Right hindlimb (tissue), 1 donor: ENCODE results near the gene GGA2.
"Not testable (repeated sequence)": the region's sequence is repeated elsewhere in the genome, so short reads cannot be mapped to it uniquely, and the experiment has no call there.

Experiments
- DNase-seq: peaks from one replicate; pipeline ENCODE4 v3.0.0-alpha.2; 2018

The GGA2 gene

DNA sequence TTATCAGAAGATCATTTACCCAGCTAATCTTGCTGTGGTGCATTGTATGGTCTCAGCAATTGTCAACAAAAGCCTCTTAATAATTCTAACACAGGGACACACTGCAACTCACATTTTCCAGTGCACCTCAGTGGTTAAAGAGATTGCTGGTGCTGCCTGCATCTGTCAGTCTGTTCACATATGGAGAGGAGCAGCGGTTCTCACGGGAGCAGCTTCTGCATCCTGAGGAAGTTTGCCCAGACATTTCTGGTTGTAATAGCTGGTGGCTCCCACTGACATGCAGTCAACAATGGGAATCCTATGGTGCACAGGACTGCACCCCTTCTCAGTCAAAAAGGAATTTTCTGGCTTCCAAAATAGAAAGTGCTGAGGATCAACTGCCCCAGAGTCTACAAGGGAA lies 7.8 kb downstream of the GGA2 start:
- no peak for DNase-seq

DNA sequence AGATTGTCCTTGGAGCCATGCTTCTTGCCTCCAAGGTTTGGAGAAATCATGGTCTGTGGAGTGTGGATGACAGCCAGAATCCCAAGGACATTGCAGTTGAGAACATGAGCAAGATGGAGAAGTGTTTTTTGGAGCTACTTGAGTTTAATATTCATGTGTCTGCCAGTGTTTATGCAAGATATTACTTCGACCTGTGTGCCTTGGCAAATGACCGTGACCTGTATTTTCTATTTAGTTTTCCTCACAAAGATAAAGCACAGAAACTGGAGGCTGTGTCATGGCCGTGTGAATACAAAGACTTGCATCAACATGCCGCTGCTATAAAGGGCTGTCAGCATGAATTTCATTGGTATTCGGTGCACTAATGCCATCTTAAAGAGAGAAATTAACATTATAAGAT lies 9.0 kb downstream of the GGA2 start:
- DNase-seq, result no peak

DNA sequence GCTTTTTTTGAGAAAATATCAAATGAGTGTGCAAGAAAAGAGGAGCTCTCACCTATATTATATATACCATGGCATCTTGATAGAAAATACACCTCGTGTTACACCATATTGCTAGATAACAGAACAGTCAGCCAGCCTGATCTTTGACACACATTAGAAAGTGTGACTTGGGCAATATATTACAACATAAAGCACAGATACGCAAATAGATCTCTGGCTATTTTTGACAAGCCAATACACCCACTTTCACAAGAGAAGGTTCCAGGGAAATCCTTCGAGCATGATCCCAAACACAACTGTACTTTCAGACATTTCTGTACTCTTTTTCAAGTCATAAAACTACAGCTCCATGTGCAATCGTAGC lies 9.4 kb downstream of the GGA2 start:
- DNase-seq, result no peak

DNA sequence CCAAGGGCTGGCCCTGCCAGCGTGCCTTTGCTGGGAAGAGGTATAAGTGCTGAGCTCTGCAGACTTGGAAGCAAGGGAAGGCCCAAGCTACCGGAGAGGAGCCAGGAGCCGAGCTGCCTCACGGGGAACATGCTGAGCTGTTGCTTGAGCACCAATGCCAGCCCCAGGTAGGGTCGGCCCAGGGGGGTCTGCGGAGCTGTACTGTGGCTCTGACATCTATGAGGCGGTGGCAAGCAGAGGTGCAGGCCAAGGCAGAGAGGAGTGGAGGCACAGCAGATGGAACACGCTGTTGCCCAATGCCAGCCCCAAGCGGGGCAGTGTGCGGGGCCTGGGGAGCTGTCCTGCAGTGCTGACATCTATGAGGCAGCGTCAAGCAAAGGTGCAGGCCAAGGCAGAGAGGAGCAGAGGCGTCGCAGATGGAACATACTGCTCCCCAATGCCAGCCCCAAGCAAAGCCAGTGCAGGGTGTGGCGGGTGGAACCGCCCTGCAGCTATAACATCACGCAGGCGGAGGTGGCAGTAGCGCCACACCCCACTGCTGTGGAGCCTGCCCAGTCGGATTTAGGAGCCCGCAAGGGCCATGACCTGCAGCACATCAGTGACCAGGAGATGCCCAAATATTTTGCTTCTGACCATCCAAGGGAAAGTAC lies 10.0 kb downstream of the GGA2 start:
- DNase-seq, result no peak

GRCh38 chr16:23499801-23500200 lies 10.5 kb downstream of the GGA2 start:
- DNase-seq, result no peak

DNA sequence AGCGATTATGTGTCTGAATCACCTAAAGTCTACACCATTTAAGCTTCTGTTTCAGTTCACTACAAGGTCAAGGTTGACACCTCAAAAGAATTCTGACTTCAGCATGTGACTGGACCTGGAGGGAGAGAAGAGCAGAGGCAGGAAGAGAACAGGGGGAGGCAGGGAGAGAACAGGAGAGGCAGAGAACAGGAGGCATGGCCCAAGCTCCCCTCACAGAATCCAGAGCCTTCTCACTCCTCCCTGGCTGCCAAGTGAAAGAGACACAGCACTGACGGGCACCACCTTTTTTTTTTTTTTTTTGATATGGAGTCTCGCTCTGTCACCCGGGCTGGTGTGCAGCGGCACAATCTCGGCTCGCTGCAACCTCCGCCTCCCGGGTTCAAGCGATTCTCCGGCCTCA lies 11.4 kb downstream of the GGA2 start:
- DNase-seq, result no peak

DNA sequence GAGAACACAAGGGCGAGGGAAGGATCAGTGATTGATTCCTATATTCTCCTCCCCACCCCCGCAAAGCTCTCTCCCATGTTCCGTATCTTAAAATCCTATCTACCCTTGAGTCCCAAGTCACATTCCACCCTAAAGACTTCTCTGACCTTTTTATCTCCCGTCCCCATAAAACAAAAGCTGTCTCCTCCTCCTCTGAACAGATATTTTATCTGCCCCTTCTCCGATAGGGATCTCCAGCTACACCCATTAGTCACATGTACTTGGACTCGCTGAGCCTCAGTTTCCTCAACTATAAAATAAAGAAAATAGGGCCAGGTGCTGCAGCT lies 12.8 kb downstream of the GGA2 start:
- no peak for DNase-seq

- DNase-seq, result no peak
Measured at GRCh38 chr16:23496821-23497542, 13.3 kb downstream of the GGA2 start.

DNA sequence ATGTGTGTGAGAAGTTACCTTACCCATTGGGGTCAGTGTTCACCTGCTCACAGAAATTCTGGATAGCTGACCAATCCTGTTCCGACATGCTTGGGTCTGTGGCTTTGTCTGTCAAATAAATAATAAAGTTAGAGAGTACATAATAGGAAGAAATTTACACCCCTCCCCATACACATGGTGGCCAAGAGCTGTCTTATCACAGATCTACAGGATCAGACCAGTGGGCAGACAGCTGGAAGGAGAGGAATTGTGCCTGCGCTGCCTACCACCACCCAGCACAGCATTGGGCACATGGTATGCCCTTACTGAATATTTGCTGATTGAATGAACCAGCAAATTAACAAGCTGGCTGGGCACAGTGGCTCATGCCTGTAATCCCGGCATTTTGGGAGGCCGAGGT lies 14.6 kb downstream of the GGA2 start:
- DNase-seq, result no peak

DNA sequence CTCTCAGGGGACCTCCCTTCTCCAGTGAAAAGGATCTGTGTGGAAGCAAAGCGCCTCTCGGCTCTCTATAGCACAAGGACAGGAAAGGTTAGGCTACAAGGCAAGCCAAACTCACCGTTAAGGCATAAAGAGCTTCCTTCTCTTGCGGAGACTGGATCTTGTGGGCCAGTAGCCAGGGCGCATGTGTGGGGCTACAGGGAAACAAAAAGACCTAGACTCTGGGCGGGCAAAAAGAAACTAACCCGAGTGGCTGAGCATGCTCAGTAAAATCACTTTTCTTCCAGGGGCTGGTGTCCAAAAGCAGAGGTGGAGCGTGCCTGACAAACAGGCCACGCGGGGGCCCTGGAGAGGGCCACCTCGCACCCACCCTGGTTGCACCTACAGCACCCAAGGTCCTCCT lies 16.1 kb downstream of the GGA2 start:
- no peak for DNase-seq

- DNase-seq, result no peak
Measured at GRCh38 chr16:23491490-23492391, 18.6 kb downstream of the GGA2 start.

- DNase-seq, result no peak
Measured at GRCh38 chr16:23486480-23486879, 23.8 kb downstream of the GGA2 start.

GRCh38 chr16:23485841-23486240 lies 24.5 kb downstream of the GGA2 start:
- no peak for DNase-seq

- DNase-seq, result no peak
Measured at GRCh38 chr16:23485257-23485614, 25.1 kb downstream of the GGA2 start.

DNA sequence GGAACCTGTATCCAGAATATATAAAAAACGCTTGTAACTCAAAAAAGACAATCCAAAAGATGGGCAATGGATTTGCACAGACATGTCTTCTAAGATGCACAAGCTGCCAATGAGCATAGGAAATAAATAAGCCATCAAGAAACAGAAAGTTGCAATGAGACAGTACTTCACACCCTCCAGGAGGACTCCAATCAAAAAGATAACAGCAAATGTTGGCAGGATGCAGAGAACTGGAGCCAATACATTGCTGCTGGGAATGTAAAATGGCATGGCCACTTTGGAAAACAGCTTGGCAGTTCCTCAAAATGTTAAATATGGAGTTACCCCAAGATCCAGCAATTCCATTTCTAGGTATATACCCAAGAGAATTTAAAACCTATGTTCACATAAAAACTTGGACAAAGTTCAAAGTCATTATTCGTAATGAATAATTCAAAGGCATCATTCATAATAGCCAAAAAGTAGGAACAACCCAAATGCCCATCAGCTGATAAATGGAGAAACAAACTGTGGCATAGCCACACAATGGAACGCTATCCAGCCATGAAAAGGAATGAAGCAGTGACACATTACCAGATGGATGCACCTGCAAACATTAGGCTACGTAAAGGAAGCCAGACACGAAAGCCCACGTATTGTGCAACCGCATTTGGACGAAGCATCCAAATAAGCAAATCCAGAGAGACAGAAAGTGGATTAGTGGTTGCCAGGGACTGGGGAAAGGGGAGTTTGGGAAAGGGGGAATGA lies 25.6 kb downstream of the GGA2 start:
- no peak for DNase-seq

DNA sequence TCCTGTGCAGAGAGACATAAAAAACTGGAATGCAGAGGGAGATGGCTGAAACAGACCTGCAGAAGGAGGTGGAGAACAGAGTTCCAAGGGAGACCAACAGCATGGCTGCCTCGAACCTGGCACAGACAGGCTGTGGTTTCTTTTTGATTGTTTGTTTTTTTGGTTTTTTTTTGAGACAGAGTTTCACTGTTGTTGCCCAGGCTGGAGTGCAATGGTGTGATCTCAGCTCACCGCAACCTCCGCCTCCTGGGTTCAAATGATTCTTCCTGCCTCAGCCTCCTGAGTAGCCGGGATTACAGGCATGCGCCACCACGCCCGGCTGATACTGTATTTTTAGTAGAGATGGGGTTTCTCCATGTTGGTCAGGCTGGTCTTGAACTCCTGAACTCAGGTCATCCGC lies 26.8 kb downstream of the GGA2 start:
- not testable (repeated sequence) for DNase-seq

- no peak for DNase-seq
Measured at GRCh38 chr16:23482778-23483177, 27.5 kb downstream of the GGA2 start.

- DNase-seq, result no peak
Measured at GRCh38 chr16:23480257-23480656, 30.0 kb downstream of the GGA2 start.

DNA sequence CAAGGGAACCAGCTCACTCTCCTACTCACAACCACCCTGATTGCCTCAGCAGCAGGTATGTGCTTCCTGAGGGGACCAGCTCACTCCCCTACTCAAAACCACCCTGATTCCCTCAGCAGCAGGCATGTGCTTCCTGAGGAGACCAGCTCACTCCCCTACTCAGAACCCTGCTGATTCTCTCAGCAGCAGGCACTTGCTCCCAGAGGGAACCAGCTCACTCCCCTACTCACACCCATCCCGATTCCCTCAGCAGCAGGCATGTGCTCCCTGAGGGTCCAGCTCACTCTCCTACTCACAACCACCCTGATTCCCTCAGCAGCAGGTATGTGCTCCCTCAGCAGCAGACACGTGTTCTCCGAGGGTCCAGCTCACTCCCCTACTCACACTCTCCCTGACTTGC lies 31.2 kb downstream of the GGA2 start:
- no peak for DNase-seq

GRCh38 chr16:23478566-23478965 lies 31.7 kb downstream of the GGA2 start:
- DNase-seq, result no peak

- no peak for DNase-seq
Measured at GRCh38 chr16:23476289-23476688, 34.0 kb downstream of the GGA2 start.

DNA sequence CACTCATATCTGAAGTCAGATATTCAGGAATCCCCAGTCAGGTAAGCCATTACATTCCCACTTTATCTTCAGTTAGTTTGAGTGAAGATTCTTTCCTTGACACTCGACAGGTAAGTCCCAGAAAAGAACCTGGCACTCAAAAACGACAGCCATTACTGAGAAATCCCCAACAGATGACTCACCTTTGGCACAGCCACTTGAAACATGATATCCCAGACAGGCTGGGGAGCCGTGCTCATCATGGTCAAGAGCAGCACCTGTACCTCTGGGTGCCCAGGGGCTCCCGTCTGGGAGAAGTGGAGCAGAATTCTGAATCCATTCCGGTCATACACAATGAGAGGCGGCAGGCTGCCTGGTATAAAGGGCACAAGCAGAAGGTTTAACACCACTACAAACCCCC lies 40.5 kb downstream of the GGA2 start:
- DNase-seq, result no peak

GRCh38 chr16:23466162-23466885 lies 44.0 kb downstream of the GGA2 start:
- DNase-seq, result no peak
